GM23338 (cell line): ENCODE measurements around the gene CLCN4. TPM values are rescaled to one million over a fixed set of nuclear protein-coding genes. Genes with fewer than 3 reads are reported as not detected.

Experiments used
- ATAC-seq: fragments of 200-7000 bp; cut with Tn5 transposase; 3 replicates; pipeline ENCODE4 v1.9.1; 2020
- DNase-seq: peaks from one replicate; pipeline ENCODE4 v3.0.0-alpha.2; 2015; ENCODE audit warnings: low spot score
- H2AFZ ChIP-seq: fragments of 200-600 bp; sonication (generic); 2 replicates; pipeline ENCODE4 v1.8.0; 2016; ENCODE audit warnings: antibody characterized with exemption, mild to moderate bottlenecking, moderate library complexity
- H3F3A ChIP-seq: fragments of 200-600 bp; sonication (generic); replicated peaks from 2 replicates; pipeline ENCODE4 v1.8.0; 2017; ENCODE audit warnings: antibody characterized with exemption, mixed run types, low read depth
- H3K27ac ChIP-seq: fragments of 200-600 bp; sonication (generic); 2 replicates; pipeline ENCODE4 v1.6.1; 2016; ENCODE audit warnings: low read depth
- H3K27me3 ChIP-seq: fragments of 200-600 bp; sonication (generic); 2 replicates; pipeline ENCODE4 v1.8.0; 2016; ENCODE audit warnings: mild to moderate bottlenecking, mixed run types, moderate library complexity; ENCODE audit not compliant: insufficient read depth
- H3K36me3 ChIP-seq: fragments of 200-600 bp; sonication (generic); 2 replicates; pipeline ENCODE4 v1.8.0; 2016; ENCODE audit warnings: mild to moderate bottlenecking; ENCODE audit not compliant: insufficient read depth
- H3K4me1 ChIP-seq: fragments of 200-600 bp; sonication (generic); 2 replicates; pipeline ENCODE4 v1.8.0; 2016; ENCODE audit warnings: mild to moderate bottlenecking, moderate library complexity; ENCODE audit not compliant: insufficient read depth
- H3K4me2 ChIP-seq: fragments of 200-600 bp; sonication (generic); 2 replicates; pipeline ENCODE4 v1.7.1; 2017; ENCODE audit warnings: mixed run types
- H3K4me3 ChIP-seq: fragments of 200-600 bp; sonication (generic); 2 replicates; pipeline ENCODE4 v1.6.1; 2016; ENCODE audit warnings: mixed run types
- H3K79me2 ChIP-seq: fragments of 200-600 bp; sonication (generic); replicated peaks from 2 replicates; pipeline ENCODE4 v1.8.0; 2017; ENCODE audit warnings: mild to moderate bottlenecking; ENCODE audit not compliant: insufficient read depth
- H3K9me2 ChIP-seq: fragments of 200-600 bp; sonication (generic); 2 replicates; pipeline ENCODE4 v1.8.0; 2017; ENCODE audit not compliant: insufficient read depth
- H4K20me1 ChIP-seq: fragments of 200-600 bp; sonication (generic); replicated peaks from 2 replicates; pipeline ENCODE4 v1.8.0; 2017; ENCODE audit warnings: mild to moderate bottlenecking; ENCODE audit not compliant: insufficient read depth
- H3K27ac Mint-ChIP-seq: 2 replicates; pipeline ENCODE4 v1.8.0; 2020; ENCODE audit warnings: inconsistent platforms, mild to moderate bottlenecking, moderate library complexity, mixed read lengths
- H3K27me3 Mint-ChIP-seq: 3 replicates; pipeline ENCODE4 v1.8.0; 2022; ENCODE audit warnings: low read depth, mild to moderate bottlenecking, moderate library complexity, mixed read lengths, inconsistent platforms; ENCODE audit not compliant: insufficient read depth, poor library complexity
- H3K36me3 Mint-ChIP-seq: 3 replicates; pipeline ENCODE4 v1.8.0; 2021; ENCODE audit warnings: low read depth, mild to moderate bottlenecking, inconsistent platforms, moderate library complexity, mixed read lengths
- H3K4me1 Mint-ChIP-seq: 3 replicates; pipeline ENCODE4 v1.8.0; 2020; ENCODE audit warnings: mild to moderate bottlenecking, inconsistent platforms, mixed read lengths
- H3K4me3 Mint-ChIP-seq: 3 replicates; pipeline ENCODE4 v1.8.0; 2021; ENCODE audit warnings: moderate library complexity, mild to moderate bottlenecking, inconsistent platforms, mixed read lengths
- H3K9me3 Mint-ChIP-seq: 3 replicates; pipeline ENCODE4 v1.8.0; 2020; ENCODE audit warnings: moderate library complexity, mild to moderate bottlenecking, inconsistent platforms, mixed read lengths
- CREB1 ChIP-seq: fragments of 250-450 bp; sonication (Bioruptor Pico); IDR thresholded peaks from 2 replicates; pipeline ENCODE4 v1.5.0; 2020; ENCODE audit warnings: low read depth, mild to moderate bottlenecking, moderate library complexity
- EZH2 ChIP-seq: fragments of 200-600 bp; sonication (generic); IDR thresholded peaks from one replicate; pipeline ENCODE4 v1.8.0; 2017; ENCODE audit warnings: antibody characterized with exemption, mild to moderate bottlenecking, low read depth; ENCODE audit not compliant: unreplicated experiment
- EZH2phosphoT487 ChIP-seq: fragments of 200-600 bp; sonication (generic); IDR thresholded peaks from one replicate; pipeline ENCODE4 v1.8.1; 2018; ENCODE audit warnings: antibody characterized with exemption; ENCODE audit not compliant: unreplicated experiment
- JUNB ChIP-seq: IDR thresholded peaks from one replicate; pipeline ENCODE4 v1.6.1; 2016; ENCODE audit warnings: antibody characterized with exemption; ENCODE audit not compliant: unreplicated experiment
- NANOG ChIP-seq: IDR thresholded peaks from 2 replicates; pipeline ENCODE4 v1.6.1; 2016; ENCODE audit warnings: antibody characterized with exemption, borderline replicate concordance
- POLR2AphosphoS5 ChIP-seq: IDR thresholded peaks from 2 replicates; pipeline ENCODE4 v1.6.1; 2016; ENCODE audit warnings: antibody characterized with exemption, low read depth
- STAT1 ChIP-seq: IDR thresholded peaks from one replicate; pipeline ENCODE4 v1.6.1; 2016; ENCODE audit warnings: antibody characterized with exemption; ENCODE audit not compliant: unreplicated experiment
- ZNF114 ChIP-seq: fragments of 250-450 bp; sonication (Bioruptor Pico); IDR thresholded peaks from 2 replicates; pipeline ENCODE4 v1.5.0; 2020; ENCODE audit warnings: mild to moderate bottlenecking, moderate library complexity
- ZNF331 ChIP-seq: fragments of 250-450 bp; sonication (Bioruptor Pico); IDR thresholded peaks from 2 replicates; pipeline ENCODE4 v1.5.0; 2020; ENCODE audit warnings: low read depth, mild to moderate bottlenecking, moderate library complexity
- polyA plus RNA-seq: library from polyadenylated mRNA; unstranded; fragments of >200 nt; fragmentation: Nextera tagmentation; extraction: Ambion mirVana; gene quantifications from 2 replicates; pipeline ENCODE4 v1.2.1, GENCODE V29; 2016
- total RNA-seq: library from RNA; depleted of rRNA; stranded (reverse); fragments of >200 nt; shearing (Covaris generic); gene quantifications from 2 replicates; pipeline ENCODE4 v1.2.3, GENCODE V29; 2014
- TF ChIP-seq, protein P1 (sequence below): IDR thresholded peaks from 2 replicates; pipeline ENCODE4 v1.6.1; 2016; ENCODE audit warnings: antibody characterized with exemption
- TF ChIP-seq, protein P2 (sequence below): fragments of 250-450 bp; sonication (Bioruptor Pico); IDR thresholded peaks from 2 replicates; pipeline ENCODE4 v1.5.0; 2020; ENCODE audit warnings: mild to moderate bottlenecking, moderate library complexity
- TF ChIP-seq, protein P3 (sequence below): IDR thresholded peaks from one replicate; pipeline ENCODE4 v1.6.1; 2018; ENCODE audit warnings: antibody characterized with exemption; ENCODE audit not compliant: unreplicated experiment
- TF ChIP-seq, protein P4 (sequence below), 2 experiments: fragments of 200-600 bp in 1 of 2; sonication (generic) in 1 of 2; conservative IDR thresholded peaks; 2 replicates each; pipeline versions ENCODE4 v1.5.1 to v1.6.1; 2016 to 2017; ENCODE audit warnings: antibody characterized with exemption in 2 of 2, low read depth in 2 of 2, mild to moderate bottlenecking in 2 of 2, moderate library complexity in 1 of 2

The CLCN4 gene
- total and polyA plus RNA-seq, 2 experiments from 2014 or later = 1.2 to 4.9 TPM

DNA sequence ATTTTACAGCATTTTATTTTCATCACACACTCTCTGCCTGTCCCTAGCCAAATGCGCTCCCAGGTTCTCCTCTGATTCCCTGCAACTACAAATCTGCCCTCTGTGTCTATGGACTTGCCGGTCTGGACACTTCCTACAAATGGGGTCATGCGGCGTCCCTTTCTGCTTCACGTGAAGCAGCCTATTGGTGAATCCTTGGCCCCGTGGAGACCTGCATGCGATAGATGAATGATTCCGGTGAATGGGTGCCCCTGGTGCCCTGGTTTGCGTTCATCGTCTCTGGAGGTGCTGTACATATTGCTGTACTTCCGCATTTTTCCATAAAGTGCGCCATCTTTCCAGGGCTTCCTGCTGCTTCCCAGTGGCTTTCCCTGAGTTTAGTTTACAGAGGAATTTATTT is 27.5 kb upstream of the CLCN4 start:
- peaks cover 14% of the 10 kb centered on the region for H3K27me3 Mint-ChIP-seq
- Histone ChIP-seq H3K4me1 (peaks cover 12% of the 10 kb centered on the region; the same call in 1 of the 2 replicates), H2AFZ (no peak overlapping the region), H3K27ac (no peak overlapping the region), H3K36me3 (no peaks in the 10 kb centered on the region), H3K27me3 (no peaks in the 10 kb centered on the region), H3F3A (no peaks in the 10 kb centered on the region), H4K20me1 (no peaks in the 10 kb centered on the region), H3K4me3 (no peak overlapping the region), H3K79me2 (no peaks in the 10 kb centered on the region), H3K4me2 (no peak overlapping the region), H3K9me2 (no peaks in the 10 kb centered on the region)
- DNase-seq (no peak), ATAC-seq (no peak)
- H3K4me1 Mint-ChIP-seq = peaks cover 12% of the 10 kb centered on the region
- no peak overlapping the region for H3K4me3 Mint-ChIP-seq
- peaks cover 82% of the 10 kb centered on the region for H3K36me3 Mint-ChIP-seq
- no peak overlapping the region for H3K27ac Mint-ChIP-seq
- H3K9me3 Mint-ChIP-seq = no peaks in the 10 kb centered on the region
- TF ChIP-seq, protein P1, sequence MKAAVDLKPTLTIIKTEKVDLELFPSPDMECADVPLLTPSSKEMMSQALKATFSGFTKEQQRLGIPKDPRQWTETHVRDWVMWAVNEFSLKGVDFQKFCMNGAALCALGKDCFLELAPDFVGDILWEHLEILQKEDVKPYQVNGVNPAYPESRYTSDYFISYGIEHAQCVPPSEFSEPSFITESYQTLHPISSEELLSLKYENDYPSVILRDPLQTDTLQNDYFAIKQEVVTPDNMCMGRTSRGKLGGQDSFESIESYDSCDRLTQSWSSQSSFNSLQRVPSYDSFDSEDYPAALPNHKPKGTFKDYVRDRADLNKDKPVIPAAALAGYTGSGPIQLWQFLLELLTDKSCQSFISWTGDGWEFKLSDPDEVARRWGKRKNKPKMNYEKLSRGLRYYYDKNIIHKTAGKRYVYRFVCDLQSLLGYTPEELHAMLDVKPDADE = no peak
- TF ChIP-seq JUNB (no peak), POLR2AphosphoS5 (no peak), NANOG (no peak), STAT1 (no peak), EZH2phosphoT487 (no peak), ZNF114 (CRISPR knock-in tag) (no peak), EZH2 (no peak), ZNF331 (no peak), CREB1 (CRISPR knock-in tag) (no peak)
- TF ChIP-seq, protein P2, sequence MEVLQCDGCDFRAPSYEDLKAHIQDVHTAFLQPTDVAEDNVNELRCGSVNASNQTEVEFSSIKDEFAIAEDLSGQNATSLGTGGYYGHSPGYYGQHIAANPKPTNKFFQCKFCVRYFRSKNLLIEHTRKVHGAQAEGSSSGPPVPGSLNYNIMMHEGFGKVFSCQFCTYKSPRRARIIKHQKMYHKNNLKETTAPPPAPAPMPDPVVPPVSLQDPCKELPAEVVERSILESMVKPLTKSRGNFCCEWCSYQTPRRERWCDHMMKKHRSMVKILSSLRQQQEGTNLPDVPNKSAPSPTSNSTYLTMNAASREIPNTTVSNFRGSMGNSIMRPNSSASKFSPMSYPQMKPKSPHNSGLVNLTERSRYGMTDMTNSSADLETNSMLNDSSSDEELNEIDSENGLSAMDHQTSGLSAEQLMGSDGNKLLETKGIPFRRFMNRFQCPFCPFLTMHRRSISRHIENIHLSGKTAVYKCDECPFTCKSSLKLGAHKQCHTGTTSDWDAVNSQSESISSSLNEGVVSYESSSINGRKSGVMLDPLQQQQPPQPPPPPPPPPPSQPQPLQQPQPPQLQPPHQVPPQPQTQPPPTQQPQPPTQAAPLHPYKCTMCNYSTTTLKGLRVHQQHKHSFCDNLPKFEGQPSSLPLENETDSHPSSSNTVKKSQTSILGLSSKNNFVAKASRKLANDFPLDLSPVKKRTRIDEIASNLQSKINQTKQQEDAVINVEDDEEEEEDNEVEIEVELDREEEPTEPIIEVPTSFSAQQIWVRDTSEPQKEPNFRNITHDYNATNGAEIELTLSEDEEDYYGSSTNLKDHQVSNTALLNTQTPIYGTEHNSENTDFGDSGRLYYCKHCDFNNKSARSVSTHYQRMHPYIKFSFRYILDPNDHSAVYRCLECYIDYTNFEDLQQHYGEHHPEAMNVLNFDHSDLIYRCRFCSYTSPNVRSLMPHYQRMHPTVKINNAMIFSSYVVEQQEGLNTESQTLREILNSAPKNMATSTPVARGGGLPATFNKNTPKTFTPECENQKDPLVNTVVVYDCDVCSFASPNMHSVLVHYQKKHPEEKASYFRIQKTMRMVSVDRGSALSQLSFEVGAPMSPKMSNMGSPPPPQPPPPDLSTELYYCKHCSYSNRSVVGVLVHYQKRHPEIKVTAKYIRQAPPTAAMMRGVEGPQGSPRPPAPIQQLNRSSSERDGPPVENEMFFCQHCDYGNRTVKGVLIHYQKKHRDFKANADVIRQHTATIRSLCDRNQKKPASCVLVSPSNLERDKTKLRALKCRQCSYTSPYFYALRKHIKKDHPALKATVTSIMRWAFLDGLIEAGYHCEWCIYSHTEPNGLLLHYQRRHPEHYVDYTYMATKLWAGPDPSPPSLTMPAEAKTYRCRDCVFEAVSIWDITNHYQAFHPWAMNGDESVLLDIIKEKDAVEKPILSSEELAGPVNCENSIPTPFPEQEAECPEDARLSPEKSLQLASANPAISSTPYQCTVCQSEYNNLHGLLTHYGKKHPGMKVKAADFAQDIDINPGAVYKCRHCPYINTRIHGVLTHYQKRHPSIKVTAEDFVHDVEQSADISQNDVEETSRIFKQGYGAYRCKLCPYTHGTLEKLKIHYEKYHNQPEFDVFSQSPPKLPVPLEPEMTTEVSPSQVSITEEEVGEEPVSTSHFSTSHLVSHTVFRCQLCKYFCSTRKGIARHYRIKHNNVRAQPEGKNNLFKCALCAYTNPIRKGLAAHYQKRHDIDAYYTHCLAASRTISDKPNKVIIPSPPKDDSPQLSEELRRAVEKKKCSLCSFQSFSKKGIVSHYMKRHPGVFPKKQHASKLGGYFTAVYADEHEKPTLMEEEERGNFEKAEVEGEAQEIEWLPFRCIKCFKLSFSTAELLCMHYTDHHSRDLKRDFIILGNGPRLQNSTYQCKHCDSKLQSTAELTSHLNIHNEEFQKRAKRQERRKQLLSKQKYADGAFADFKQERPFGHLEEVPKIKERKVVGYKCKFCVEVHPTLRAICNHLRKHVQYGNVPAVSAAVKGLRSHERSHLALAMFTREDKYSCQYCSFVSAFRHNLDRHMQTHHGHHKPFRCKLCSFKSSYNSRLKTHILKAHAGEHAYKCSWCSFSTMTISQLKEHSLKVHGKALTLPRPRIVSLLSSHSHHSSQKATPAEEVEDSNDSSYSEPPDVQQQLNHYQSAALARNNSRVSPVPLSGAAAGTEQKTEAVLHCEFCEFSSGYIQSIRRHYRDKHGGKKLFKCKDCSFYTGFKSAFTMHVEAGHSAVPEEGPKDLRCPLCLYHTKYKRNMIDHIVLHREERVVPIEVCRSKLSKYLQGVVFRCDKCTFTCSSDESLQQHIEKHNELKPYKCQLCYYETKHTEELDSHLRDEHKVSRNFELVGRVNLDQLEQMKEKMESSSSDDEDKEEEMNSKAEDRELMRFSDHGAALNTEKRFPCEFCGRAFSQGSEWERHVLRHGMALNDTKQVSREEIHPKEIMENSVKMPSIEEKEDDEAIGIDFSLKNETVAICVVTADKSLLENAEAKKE (CRISPR knock-in tag) = no peak
- TF ChIP-seq, protein P3, sequence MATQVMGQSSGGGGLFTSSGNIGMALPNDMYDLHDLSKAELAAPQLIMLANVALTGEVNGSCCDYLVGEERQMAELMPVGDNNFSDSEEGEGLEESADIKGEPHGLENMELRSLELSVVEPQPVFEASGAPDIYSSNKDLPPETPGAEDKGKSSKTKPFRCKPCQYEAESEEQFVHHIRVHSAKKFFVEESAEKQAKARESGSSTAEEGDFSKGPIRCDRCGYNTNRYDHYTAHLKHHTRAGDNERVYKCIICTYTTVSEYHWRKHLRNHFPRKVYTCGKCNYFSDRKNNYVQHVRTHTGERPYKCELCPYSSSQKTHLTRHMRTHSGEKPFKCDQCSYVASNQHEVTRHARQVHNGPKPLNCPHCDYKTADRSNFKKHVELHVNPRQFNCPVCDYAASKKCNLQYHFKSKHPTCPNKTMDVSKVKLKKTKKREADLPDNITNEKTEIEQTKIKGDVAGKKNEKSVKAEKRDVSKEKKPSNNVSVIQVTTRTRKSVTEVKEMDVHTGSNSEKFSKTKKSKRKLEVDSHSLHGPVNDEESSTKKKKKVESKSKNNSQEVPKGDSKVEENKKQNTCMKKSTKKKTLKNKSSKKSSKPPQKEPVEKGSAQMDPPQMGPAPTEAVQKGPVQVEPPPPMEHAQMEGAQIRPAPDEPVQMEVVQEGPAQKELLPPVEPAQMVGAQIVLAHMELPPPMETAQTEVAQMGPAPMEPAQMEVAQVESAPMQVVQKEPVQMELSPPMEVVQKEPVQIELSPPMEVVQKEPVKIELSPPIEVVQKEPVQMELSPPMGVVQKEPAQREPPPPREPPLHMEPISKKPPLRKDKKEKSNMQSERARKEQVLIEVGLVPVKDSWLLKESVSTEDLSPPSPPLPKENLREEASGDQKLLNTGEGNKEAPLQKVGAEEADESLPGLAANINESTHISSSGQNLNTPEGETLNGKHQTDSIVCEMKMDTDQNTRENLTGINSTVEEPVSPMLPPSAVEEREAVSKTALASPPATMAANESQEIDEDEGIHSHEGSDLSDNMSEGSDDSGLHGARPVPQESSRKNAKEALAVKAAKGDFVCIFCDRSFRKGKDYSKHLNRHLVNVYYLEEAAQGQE = no peak
- TF ChIP-seq, protein P4, sequence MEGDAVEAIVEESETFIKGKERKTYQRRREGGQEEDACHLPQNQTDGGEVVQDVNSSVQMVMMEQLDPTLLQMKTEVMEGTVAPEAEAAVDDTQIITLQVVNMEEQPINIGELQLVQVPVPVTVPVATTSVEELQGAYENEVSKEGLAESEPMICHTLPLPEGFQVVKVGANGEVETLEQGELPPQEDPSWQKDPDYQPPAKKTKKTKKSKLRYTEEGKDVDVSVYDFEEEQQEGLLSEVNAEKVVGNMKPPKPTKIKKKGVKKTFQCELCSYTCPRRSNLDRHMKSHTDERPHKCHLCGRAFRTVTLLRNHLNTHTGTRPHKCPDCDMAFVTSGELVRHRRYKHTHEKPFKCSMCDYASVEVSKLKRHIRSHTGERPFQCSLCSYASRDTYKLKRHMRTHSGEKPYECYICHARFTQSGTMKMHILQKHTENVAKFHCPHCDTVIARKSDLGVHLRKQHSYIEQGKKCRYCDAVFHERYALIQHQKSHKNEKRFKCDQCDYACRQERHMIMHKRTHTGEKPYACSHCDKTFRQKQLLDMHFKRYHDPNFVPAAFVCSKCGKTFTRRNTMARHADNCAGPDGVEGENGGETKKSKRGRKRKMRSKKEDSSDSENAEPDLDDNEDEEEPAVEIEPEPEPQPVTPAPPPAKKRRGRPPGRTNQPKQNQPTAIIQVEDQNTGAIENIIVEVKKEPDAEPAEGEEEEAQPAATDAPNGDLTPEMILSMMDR (conservative IDR thresholded peaks at IDR 0.05; ENCODE audit: low read depth in 2 of 2) = no peak
